NCI-H187 (cell line): Measurements from ENCODE around the gene AIFM3.

Experiments used
- DNase-seq, 2 experiments: peaks; one replicate each; lab custom pipeline; 2025; lab: John Stamatoyannopoulos, UW

Gene AIFM3

GRCh38 chr22:20991252-20992055, 24.4 kb downstream of the AIFM3 start:
- DNase-seq, result no peak

GRCh38 chr22:20992056-20992442, 25.0 kb downstream of the AIFM3 start:
- no peak for DNase-seq

GRCh38 chr22:20992456-20993303, 25.6 kb downstream of the AIFM3 start:
- DNase-seq, result no peak

- no peak for DNase-seq
Observed at GRCh38 chr22:20993304-20994127, 26.5 kb downstream of the AIFM3 start.

GRCh38 chr22:20994128-20994901, 27.3 kb downstream of the AIFM3 start:
- DNase-seq, result no peak

- DNase-seq, result no peak
Observed at GRCh38 chr22:20994902-20995241, 27.8 kb downstream of the AIFM3 start.

GRCh38 chr22:20995329-20996030, 28.4 kb downstream of the AIFM3 start:
- DNase-seq, result no peak

- no peak for DNase-seq
Observed at GRCh38 chr22:20996031-20996410, 29.0 kb downstream of the AIFM3 start.

GRCh38 chr22:20996598-20997535, 29.8 kb downstream of the AIFM3 start:
- DNase-seq, result no peak

GRCh38 chr22:20997536-20998257, 30.6 kb downstream of the AIFM3 start:
- DNase-seq, result no peak

- no peak for DNase-seq
Observed at GRCh38 chr22:20998411-20999336, 31.6 kb downstream of the AIFM3 start.

GRCh38 chr22:20999350-21000206, 32.5 kb downstream of the AIFM3 start:
- DNase-seq, result no peak

GRCh38 chr22:21000207-21000986, 33.3 kb downstream of the AIFM3 start:
- DNase-seq, result no peak

GRCh38 chr22:21000987-21001600, 34.0 kb downstream of the AIFM3 start:
- DNase-seq, result no peak

GRCh38 chr22:21001601-21002325, 34.7 kb downstream of the AIFM3 start, which contains the start of gene THAP7:
THAP7 (minus strand) TSS chr22:21002118; CDS start chr22:21001911, 207 bp downstream.
- DNase-seq, result peak; percentile 82 to 87
